Activated naive CD4-positive, alpha-beta T cell treated with anti-CD3 and anti-CD28 coated beads, Interleukin-2, amount 50 U/mL, for 72 hours (primary cell): Measurements from ENCODE around the gene DIS3L. TPM values are rescaled to one million over a fixed set of nuclear protein-coding genes. Genes with fewer than 3 reads are reported as not detected.
"Not testable (repeated sequence)": the region's sequence is repeated elsewhere in the genome, so short reads cannot be mapped to it uniquely, and the experiment has no call there.

Experiments used
- ATAC-seq, 2 donors: fragments of 150-1000 bp; cut with Tn5 transposase; 2 replicates each; pipeline ENCODE4 v1.10.0; 2021; ENCODE audit warnings: mild to moderate bottlenecking in 2 of 2, moderate library complexity in 2 of 2
- DNase-seq, 2 donors: peaks; one replicate each; pipeline ENCODE4 v3.0.0; 2021 to 2022; ENCODE audit warnings: low spot score in 2 of 2
- H3K27ac Mint-ChIP-seq, 2 donors: one replicate each; pipeline ENCODE4 v1.8.0; 2022; ENCODE audit warnings: mild to moderate bottlenecking in 2 of 2, mixed read lengths in 2 of 2
- H3K36me3 Mint-ChIP-seq, 2 donors: one replicate each; pipeline ENCODE4 v1.8.0; 2022; ENCODE audit warnings: mixed read lengths in 2 of 2
- H3K9me3 Mint-ChIP-seq, 2 donors: one replicate each; pipeline ENCODE4 v1.8.0; 2022; ENCODE audit warnings: mixed read lengths in 2 of 2
- total RNA-seq, 2 donors: library from RNA; stranded (reverse); gene quantifications; one replicate each; pipeline ENCODE4 v1.2.3, GENCODE V29; 2022

The DIS3L gene
- 10 to 100 TPM; 11.2 to 27.0 TPM for total RNA-seq

DNA sequence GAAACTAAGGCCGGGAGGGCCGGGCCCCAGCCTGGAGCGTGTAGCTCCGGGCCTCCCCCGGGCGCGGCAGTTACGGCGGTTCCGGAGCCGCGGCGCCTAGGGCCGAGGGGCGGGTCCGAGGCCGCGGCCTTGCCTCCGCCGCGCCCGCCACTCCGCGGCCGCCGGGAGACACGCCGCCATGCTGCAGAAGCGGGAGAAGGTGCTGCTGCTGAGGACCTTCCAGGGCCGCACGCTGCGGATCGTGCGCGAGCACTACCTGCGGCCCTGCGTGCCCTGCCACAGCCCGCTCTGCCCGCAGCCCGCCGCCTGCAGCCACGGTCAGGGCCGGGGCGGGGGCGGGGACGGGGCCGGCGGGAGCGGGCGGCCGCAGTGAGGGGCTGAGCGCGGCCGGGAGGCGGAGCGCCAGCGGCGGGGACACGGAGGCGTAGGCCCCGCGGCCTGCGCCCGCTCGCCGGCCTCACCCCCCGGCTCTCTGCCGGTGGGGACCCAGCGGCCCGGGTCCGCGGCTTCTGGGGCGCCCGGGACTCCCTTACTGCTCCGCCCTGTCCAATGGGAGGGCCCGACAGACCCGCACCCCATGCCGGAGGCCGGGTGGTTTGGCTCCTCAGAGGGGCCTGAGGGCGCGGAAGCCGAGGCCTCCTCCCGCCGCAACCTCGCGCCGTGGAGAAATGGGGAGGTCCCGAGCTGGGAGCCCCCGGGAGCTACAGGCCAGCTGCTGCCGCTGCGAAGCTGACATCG, at the start of gene DIS3L:
TSS of gene DIS3L (plus strand) at position 150 of the 738 bp plus-strand sequence. CDS start at position 179, 29 bp downstream.
- DNase-seq (peak; percentile 70 to 83), ATAC-seq (peak; percentile 70 to 80)
- peak within 1 kb of the TSS; percentile 95 to 97 for H3K27ac Mint-ChIP-seq
- peaks cover 5 to 12% of the 10 kb centered on the region in 2 donors for H3K36me3 Mint-ChIP-seq
- H3K9me3 Mint-ChIP-seq: no peaks in the 10 kb centered on the region

DNA sequence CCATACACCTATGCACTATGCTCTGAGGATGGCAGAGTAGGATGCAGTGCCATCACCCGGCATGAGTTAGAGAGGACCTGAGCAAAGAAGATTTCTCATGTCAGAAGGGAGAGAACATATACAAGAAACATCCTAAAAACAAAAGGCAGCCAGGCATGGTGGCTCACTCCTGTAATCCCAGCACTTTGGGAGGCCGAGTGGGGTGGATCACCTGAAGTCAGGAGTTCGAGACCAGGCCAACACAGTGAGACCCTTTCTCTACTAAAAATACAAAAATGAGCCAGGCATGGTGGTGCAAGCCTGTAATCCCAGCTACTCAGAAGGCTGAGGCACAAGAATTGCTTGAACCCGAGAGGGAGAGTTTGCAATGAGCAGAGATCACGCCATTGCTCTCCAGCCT, 47.5 kb upstream of the DIS3L start:
- not testable (repeated sequence) for H3K9me3 Mint-ChIP-seq, DNase-seq, H3K36me3 Mint-ChIP-seq, ATAC-seq, H3K27ac Mint-ChIP-seq

DNA sequence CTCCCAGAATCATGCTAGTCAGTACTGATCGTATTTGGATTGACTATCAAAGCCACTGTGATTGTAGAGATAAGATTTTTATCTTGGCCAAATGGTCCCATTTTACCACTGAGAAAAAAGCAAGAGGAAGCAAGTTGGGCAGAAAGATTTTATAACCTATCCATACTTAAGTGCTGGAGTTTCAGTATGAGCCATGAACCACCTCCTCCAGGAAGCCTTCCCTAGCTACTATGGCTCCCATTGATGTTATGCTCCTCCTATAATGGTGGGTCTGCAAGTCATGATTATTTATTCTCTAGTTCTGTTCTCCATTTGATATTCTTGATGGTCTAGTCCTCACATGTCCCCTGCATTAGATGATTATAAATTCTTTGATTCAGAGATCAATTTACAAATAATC, 46.4 kb upstream of the DIS3L start:
- Mint-ChIP-seq H3K27ac (no peak overlapping the region), H3K36me3 (no peaks in the 10 kb centered on the region), H3K9me3 (no peaks in the 10 kb centered on the region)
- DNase-seq (no peak), ATAC-seq (no peak)

DNA sequence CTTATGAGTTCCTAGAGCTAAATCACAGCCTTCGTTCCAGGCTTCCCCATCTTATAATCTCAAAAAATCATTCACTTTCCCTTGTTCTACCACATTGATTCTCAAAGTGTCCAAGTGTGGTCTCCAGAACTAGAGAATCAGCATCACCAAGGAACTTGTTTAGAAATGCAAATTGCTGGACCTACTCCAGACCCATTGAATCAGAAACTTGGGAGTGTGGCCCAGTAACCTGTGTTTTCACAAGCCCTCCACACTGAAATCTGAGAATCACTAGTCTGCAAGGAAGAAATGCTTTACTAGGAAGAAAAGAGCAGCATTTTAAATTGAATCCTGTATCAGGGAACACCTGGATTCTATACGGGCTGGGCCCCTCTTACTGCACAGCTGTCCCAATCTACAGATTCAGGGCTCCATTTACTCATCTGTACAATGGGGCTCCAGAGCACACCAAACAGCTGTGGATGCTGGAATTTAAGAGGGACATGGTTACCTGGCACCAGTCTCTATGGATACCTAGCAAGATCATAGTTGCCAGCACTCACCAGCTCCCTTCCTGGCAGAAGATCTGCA, 43.7 kb upstream of the DIS3L start:
- peaks cover 7% of the 10 kb centered on the region in 2 donors for H3K36me3 Mint-ChIP-seq
- H3K9me3 Mint-ChIP-seq: no peaks in the 10 kb centered on the region
- no peak overlapping the region for H3K27ac Mint-ChIP-seq
- no peak for ATAC-seq
- DNase-seq: no peak

DNA sequence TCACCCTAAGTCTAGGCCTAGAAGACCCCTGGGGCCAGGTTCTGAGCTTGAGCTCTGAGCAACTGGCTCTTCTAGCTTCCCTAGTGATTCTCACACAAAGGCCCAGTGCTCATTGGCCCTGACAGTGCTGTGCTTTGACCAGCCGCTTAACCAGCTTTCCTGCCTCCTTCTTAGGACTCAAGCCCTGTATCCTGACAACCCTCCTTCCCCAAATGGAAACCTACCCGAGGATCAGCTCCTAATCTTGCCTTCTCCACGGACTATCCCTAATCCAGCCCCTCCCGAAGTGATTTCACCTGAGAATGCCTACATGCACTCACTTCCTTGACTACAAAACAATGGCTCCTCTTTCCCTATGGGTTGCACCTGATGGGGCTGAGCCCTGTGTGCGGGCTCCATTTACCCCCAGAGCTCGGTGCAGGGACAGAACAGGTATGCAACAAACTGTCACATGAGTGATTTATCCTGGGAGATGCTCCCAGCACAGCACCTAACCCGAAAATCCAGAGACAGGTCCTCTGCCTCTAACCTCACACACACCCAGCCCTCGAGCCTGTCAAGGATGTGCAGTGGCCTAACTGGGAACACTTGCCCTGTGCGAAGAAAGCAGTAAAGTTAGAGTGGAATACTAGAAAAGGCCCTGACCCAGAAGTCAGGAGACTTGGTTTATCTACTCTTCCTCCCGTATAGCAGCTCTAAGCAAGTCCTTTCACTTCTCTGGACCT, 42.1 kb upstream of the DIS3L start:
- ATAC-seq (no peak), DNase-seq (no peak)
- Mint-ChIP-seq H3K9me3 (no peaks in the 10 kb centered on the region), H3K36me3 (peaks cover 7% of the 10 kb centered on the region in 2 donors), H3K27ac (no peak overlapping the region)

DNA sequence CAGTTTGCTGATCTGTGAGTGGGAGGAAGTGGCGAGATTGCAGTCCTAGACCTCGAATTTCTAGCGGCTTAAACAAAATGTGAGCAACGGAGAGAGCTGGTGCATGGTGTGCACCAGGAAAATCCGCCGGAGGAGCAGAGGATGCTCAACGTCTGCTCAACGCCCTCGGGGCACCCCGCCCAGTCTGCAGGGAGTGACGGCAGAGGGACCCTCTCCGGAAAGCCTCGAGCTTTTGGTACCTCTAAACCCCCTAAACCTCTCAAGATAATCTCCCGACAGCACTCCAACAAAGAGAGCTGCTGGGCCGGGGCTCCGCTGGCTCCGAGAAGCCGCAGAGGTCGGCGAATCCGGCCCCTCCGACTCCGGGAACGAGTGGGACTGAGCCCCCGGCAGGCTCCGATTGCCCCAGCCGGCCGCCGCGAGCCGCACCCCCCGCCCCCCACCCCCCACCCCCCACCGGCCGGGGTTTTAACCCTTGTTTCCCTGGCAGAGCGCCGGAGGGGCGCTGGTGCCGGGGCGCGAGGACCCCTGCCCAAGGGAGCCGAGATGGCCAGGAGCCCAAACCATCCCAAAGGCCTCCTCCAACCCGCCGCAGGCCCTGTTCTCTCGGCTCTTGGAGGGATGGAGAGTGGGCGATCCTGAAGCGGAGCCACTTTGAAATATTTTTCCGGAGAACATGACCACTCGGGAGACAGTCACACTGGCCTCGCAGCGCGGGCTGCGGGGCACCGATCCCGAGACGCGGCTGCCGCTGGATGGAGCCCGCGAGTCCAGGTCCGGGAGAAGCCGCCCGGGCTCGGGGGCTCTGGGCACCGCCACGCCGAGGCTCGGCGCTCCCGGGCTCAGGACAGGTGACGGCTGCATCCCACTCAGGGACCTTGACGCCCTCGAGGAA, 41.3 kb upstream of the DIS3L start:
- ATAC-seq (peak; percentile 77 to 78), DNase-seq (peak in 1 of 2 donors; percentile 66)
- H3K36me3 Mint-ChIP-seq: peaks cover 7% of the 10 kb centered on the region in 2 donors
- H3K27ac Mint-ChIP-seq: no peak overlapping the region
- H3K9me3 Mint-ChIP-seq: no peaks in the 10 kb centered on the region

DNA sequence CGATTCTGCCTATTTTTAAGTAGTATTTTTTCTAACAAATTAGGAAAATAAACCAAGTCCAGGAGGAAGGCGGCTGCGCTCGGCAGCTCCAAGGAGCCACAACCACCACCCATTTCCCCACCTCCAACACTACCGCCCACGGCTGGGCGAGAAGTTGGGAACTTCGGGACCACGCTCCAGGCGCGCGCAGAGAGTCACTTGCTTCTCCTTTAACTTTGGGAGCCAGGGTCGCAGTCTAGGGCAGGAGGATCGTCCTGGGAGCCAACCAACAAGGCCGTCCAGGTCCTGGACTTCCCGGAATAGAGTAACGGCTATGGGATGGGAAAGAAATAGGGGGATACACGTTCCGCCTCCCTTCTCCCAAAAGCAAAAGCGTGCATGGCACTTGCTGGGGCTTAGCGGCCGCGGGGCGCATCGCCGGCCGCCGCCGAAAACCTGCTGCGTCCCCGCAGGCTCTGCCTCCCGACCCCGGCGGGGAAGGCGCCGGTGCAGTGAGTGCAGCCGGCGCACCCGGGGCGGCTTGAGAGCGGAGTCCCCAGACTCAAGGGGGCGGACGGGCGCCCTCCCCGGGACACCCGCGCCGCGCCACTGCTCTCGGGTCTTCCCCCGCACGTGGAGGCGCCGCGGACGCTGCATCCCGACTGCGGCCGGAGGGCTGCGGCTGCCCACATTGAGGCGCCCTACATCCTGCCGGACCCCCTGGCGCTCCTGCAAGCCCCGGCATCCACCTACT, 40.5 kb upstream of the DIS3L start:
- Mint-ChIP-seq H3K36me3 (peaks cover 7% of the 10 kb centered on the region in 2 donors), H3K9me3 (no peaks in the 10 kb centered on the region), H3K27ac (no peak overlapping the region)
- ATAC-seq (peak; percentile 47 to 59), DNase-seq (peak in 1 of 2 donors; percentile 48)

DNA sequence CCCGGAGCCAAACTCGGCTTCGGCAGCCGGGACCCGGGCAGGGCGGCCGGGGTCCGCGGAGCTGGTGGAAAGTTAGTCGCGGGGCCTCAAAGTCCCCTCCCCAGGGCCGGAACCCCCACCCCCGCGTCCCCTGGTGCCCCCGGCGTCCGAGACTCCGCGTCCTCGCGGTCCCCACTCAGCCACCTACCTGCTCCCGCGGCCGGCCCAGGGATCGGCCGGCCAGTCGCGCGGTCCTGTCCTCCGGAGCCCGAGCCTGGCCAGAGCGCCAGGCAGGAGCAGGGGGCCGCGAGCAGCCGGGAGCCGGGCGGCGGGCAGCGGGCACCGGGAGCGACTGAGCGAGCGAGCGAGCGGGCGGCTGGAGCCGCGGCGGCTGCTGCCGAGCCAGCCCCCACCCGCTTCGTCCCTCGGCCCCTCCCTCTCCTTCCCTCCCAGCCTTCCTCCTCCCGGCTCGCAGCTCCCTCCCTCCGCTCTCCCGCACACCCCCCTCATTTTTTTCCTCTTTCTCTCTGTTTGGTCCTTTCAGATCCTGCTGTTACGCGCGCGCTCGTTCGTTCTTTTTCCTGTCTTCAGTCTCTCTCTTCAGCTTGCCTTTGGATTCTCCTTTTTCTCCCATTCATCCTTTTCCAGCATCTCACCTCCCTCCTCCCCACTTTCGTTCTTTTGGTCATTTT, 39.8 kb upstream of the DIS3L start, which contains the start of gene MEGF11:
TSS of gene MEGF11 (minus strand) at position 333 of the 671 bp plus-strand sequence. CDS start 125,347 bp downstream, outside the sequence.
- Mint-ChIP-seq H3K36me3 (peaks cover 7% of the 10 kb centered on the region in 2 donors), H3K9me3 (no peaks in the 10 kb centered on the region), H3K27ac (peak within 1 kb of the TSS in 1 of 2 donors; percentile 16)
- peak in 1 of 2 donors; percentile 8 for DNase-seq
- ATAC-seq: peak; percentile 9 to 19

DNA sequence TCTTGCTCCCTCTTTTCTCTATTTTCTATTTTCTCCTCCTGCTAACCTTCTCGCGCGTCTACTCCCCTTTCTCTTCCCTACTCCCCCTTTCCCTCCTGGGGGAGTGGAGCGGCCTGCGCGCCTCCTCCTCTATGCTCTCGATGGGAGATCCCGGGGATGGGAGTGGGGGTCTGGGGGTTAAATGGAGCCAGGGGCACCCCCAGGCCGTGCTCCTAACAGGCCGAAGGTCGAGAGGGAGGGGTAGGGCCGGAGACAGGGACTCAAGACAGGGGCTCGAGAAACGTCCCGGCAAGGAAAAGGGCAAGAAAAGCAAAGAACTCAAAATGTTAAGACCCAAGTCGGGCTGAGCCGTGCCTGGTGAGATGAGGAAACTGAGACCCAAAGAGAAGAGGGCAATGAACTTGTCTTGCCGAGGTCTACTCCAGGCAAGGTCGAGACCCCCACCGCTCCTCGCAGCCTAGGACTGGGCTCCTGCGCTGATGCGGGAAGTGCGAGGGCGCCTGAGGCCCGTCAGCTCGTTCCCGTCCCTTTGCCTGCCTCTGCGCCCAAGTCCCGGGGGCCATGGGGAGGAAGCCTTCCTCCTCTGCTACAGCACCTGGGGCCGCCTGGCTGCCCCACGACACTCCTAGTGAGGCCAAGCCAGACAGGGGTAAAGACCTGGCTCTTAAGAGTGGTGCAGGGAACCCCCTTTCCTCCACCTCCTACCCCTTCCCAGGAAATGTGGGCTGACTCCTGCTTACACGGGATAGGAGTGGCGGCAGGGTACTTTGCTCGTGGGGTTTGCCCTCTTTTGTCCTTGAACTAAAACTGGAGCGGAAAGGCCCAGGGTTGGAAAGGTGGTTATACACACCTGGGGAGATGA, 39.0 kb upstream of the DIS3L start:
- Mint-ChIP-seq H3K27ac (peak overlapping the region in 1 of 2 donors; percentile 16), H3K9me3 (no peaks in the 10 kb centered on the region), H3K36me3 (peaks cover 7% of the 10 kb centered on the region in 2 donors)
- ATAC-seq (no peak), DNase-seq (peak in 1 of 2 donors; percentile 6)

DNA sequence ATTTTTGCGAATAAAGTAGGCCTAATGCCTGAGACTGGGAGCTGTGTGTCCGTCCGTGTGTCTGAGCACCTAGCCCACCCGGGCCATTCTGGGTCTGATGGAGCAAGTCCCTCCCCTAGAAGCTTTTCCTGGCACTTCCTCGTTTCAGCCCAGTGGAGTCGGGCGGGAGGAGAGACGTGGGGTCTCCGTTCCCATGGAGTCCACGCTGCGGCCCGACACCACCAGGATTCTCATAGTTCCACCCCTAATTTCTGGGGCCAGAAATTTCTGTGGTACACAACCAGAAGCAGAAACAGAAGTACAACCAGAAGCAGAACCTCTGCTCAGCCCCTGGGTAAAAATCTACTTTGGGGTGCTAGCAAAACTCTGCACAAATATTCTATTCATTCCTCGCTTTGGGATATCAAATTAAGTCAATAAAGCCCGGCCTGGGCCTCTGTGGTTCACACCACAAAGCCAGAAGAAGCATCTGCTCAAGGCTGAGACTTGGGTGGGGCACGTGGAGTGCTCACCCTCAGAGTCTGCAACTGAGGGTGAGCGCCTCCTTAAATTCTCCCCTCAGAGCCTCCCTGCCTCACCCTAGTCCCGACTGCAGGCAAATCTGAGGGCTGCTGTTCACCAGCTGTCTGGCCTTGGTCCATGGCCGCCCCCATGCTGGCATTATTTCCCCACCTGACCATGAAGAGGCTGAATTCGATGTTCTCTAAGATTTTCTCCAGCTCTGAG, 38.3 kb upstream of the DIS3L start:
- ATAC-seq: no peak
- Mint-ChIP-seq H3K36me3 (peaks cover 7% of the 10 kb centered on the region in 2 donors), H3K27ac (no peak overlapping the region), H3K9me3 (no peaks in the 10 kb centered on the region)
- DNase-seq: no peak

DNA sequence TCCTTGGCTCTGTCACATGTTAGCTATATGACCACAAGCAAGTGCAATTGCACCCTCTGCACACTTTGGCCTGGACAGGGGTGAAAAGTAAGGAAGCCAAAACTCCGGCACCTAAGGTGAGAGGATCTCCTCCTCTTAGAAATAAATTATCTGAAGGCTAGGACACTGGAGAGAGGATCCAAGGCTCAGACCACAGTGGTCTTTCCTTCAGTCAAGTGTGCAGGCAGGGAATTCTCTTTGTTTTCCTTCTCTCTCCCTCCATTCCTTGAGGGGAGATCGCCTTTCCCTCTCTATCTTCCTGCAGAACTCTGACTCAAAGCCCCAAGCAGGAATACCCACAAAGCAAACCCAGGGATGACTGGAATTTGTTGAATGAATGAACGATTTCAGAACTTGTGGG, 36.7 kb upstream of the DIS3L start:
- ATAC-seq: no peak
- Mint-ChIP-seq H3K27ac (no peak overlapping the region), H3K9me3 (no peaks in the 10 kb centered on the region), H3K36me3 (peaks cover 7% of the 10 kb centered on the region in 2 donors)
- DNase-seq: no peak

DNA sequence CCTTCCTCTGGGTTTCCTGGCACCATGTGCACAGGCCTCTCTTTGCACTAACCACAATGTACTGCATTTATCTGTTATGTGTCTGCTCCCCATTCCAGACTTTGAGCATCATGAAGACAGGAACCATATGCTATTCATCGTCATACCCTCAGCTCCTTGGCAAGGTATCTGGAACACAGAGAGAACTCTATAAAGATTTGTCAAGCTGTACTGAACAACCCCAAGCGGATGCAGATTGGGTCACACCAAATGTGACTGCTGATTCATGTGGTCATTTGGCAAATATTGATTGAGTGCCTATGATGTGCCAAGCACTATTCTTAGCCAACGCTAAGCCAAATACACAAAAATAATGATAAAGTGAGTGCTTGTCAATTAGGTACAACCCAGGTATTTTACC, 32.3 kb upstream of the DIS3L start:
- Mint-ChIP-seq H3K36me3 (peaks cover 4 to 12% of the 10 kb centered on the region in 2 donors), H3K27ac (no peak overlapping the region), H3K9me3 (peaks cover 8 to 10% of the 10 kb centered on the region in 2 donors)
- ATAC-seq (no peak), DNase-seq (no peak)

DNA sequence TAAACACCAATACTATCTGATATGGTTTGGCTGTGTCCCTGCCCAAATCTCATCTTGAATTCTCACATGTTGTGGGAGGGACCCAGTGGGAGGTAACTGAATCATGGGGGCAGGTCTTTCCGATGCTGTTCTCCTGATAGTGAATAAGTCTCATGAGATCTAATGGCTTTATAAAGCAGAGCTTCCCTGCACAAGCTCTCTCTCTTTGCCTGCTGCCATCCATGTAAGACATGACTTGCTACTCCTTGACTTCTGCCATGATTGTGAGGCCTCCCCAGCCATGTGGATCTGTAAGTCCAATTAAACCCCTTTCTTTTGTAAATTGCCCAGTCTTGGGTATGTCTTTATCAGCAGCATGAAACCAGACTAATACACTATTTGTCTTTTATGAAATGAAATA, 30.5 kb upstream of the DIS3L start:
- peaks cover 4 to 12% of the 10 kb centered on the region in 2 donors for H3K36me3 Mint-ChIP-seq
- H3K27ac Mint-ChIP-seq, ATAC-seq, DNase-seq: not testable (repeated sequence)
- peaks cover 8 to 10% of the 10 kb centered on the region in 2 donors for H3K9me3 Mint-ChIP-seq
